HG03521 (cell line): ENCODE data around the gene SAFB.
"Not testable (repeated sequence)": the region's sequence is repeated elsewhere in the genome, so short reads cannot be mapped to it uniquely, and the experiment has no call there.

Source experiments
- ATAC-seq: cut with Tn5 transposase; IDR thresholded peaks from one replicate; pipeline ENCODE4 v1.9.1; 2021; ENCODE audit warnings: mild to moderate bottlenecking, moderate library complexity; ENCODE audit not compliant: unreplicated experiment

Gene SAFB

GRCh38 chr19:5696196-5697021, 73.5 kb downstream of the SAFB start:
- no peak for ATAC-seq

GRCh38 chr19:5697022-5697889, 74.4 kb downstream of the SAFB start:
- no peak for ATAC-seq

- ATAC-seq, result no peak
These were observed 75.2 kb downstream of the SAFB start for GRCh38 chr19:5697890-5698634.

GRCh38 chr19:5698635-5699422, 75.9 kb downstream of the SAFB start:
- ATAC-seq, result no peak

- ATAC-seq, result no peak
These were observed 77.7 kb downstream of the SAFB start for GRCh38 chr19:5700455-5701092.

GRCh38 chr19:5702053-5702410, 79.1 kb downstream of the SAFB start:
- ATAC-seq, result not testable (repeated sequence)

- ATAC-seq, result no peak
These were observed 81.2 kb downstream of the SAFB start for GRCh38 chr19:5703819-5704818.

- ATAC-seq, result no peak
These were observed 82.7 kb downstream of the SAFB start for GRCh38 chr19:5705552-5705951.

- no peak for ATAC-seq
These were observed 84.1 kb downstream of the SAFB start for GRCh38 chr19:5706876-5707573.

- no peak for ATAC-seq
These were observed 85.0 kb downstream of the SAFB start for GRCh38 chr19:5707576-5708575.

- ATAC-seq, result no peak
These were observed 88.1 kb downstream of the SAFB start for GRCh38 chr19:5711025-5711424.

GRCh38 chr19:5711713-5712161, 88.9 kb downstream of the SAFB start:
- ATAC-seq, result no peak

- no peak for ATAC-seq
These were observed 90.3 kb downstream of the SAFB start for GRCh38 chr19:5713228-5713627.

- no peak for ATAC-seq
These were observed 91.9 kb downstream of the SAFB start for GRCh38 chr19:5714816-5715215.

GRCh38 chr19:5717215-5717935, 94.5 kb downstream of the SAFB start:
- no peak for ATAC-seq
